HFFc6 (cell line): Measurements from ENCODE around the gene FOXJ3. TPM values are rescaled to one million over a fixed set of nuclear protein-coding genes. Genes with fewer than 3 reads are reported as not detected.
"Not testable (repeated sequence)": the region's sequence is repeated elsewhere in the genome, so short reads cannot be mapped to it uniquely, and the experiment has no call there.

Experiments used
- DNase-seq: peaks from one replicate; pipeline ENCODE4 v3.0.0-alpha.2; 2018
- H3K27ac Mint-ChIP-seq: 2 replicates; pipeline ENCODE4 v1.8.0; 2020; ENCODE audit warnings: mild to moderate bottlenecking, mixed read lengths
- H3K27me3 Mint-ChIP-seq: 2 replicates; pipeline ENCODE4 v1.8.0; 2021; ENCODE audit warnings: mild to moderate bottlenecking, moderate library complexity, mixed read lengths; ENCODE audit not compliant: insufficient read depth
- H3K36me3 Mint-ChIP-seq: 2 replicates; pipeline ENCODE4 v1.8.0; 2021; ENCODE audit warnings: low read depth, mixed read lengths
- H3K4me1 Mint-ChIP-seq: 2 replicates; pipeline ENCODE4 v1.8.0; 2020; ENCODE audit warnings: low read depth, mixed read lengths
- H3K4me3 Mint-ChIP-seq: 2 replicates; pipeline ENCODE4 v1.8.0; 2020; ENCODE audit warnings: mild to moderate bottlenecking, moderate library complexity, mixed read lengths
- H3K9me3 Mint-ChIP-seq: 2 replicates; pipeline ENCODE4 v1.8.0; 2020; ENCODE audit warnings: mild to moderate bottlenecking, mixed read lengths
- total RNA-seq, 6 experiments: library from RNA; stranded (reverse); fragmentation: NEBNext Ultra II Directional; extraction: Animal tissue kit (Norgen Biotek cat#: 25700); gene quantifications; 2 replicates in 1 of 6; 3 replicates in 5 of 6; pipeline ENCODE4 v1.2.3, GENCODE V29; 2021
- TF ChIP-seq, protein P1 (sequence below): fragments of 200-600 bp; sonication (generic); IDR thresholded peaks from 2 replicates; pipeline ENCODE4 v1.5.0; 2021; ENCODE audit warnings: antibody characterized with exemption, mild to moderate bottlenecking

FOXJ3 gene
- total RNA-seq, 6 experiments from 2014 or later: 24.5 to 31.3 (median 28.9) TPM

DNA sequence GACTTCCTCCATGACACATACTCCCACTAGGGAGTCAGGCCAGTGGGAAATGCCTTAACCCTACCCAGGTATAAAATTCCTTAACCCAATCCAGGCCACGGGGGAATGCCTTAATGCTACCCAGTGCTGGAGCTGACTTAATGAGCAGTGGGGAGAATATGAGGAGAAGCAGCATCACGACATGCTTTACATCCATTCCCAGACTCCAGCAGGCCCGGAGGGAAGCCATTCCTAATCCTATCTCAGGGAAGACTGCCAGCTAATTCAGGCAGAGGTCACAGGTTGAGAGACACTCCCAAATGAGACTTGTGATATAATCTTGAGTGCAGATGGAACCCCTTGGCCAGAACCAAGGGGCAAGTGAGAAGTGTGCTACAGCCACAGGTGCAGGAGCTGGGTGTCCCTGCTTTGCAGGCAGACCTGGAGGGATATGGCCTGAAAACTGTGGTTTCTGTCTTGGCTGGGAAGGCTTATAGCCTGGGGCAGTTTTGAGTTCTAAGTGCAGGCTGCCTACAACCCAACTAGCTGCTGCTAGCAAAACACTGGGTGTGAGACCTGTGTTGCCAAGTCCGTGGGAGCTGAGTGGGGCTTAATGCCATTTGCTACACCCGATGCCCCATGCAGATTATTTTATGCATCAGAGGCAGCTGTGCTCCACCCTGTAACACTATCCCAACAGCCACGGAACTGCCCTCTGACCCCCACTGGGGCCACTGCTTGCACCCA lies 125.3 kb downstream of the FOXJ3 start:
- TF ChIP-seq, protein P1, sequence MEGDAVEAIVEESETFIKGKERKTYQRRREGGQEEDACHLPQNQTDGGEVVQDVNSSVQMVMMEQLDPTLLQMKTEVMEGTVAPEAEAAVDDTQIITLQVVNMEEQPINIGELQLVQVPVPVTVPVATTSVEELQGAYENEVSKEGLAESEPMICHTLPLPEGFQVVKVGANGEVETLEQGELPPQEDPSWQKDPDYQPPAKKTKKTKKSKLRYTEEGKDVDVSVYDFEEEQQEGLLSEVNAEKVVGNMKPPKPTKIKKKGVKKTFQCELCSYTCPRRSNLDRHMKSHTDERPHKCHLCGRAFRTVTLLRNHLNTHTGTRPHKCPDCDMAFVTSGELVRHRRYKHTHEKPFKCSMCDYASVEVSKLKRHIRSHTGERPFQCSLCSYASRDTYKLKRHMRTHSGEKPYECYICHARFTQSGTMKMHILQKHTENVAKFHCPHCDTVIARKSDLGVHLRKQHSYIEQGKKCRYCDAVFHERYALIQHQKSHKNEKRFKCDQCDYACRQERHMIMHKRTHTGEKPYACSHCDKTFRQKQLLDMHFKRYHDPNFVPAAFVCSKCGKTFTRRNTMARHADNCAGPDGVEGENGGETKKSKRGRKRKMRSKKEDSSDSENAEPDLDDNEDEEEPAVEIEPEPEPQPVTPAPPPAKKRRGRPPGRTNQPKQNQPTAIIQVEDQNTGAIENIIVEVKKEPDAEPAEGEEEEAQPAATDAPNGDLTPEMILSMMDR: no peak
- peak; percentile 50 for DNase-seq
- H3K9me3 Mint-ChIP-seq: no peaks in the 10 kb centered on the region; the same call in 1 of the 2 replicates
- H3K36me3 Mint-ChIP-seq: peaks cover 20% of the 10 kb centered on the region
- H3K27ac Mint-ChIP-seq: peak overlapping the region; percentile 80
- H3K27me3 Mint-ChIP-seq: no peaks in the 10 kb centered on the region; the same call in 1 of the 2 replicates
- peaks cover 81% of the 10 kb centered on the region for H3K4me1 Mint-ChIP-seq
- H3K4me3 Mint-ChIP-seq: no peak overlapping the region

DNA sequence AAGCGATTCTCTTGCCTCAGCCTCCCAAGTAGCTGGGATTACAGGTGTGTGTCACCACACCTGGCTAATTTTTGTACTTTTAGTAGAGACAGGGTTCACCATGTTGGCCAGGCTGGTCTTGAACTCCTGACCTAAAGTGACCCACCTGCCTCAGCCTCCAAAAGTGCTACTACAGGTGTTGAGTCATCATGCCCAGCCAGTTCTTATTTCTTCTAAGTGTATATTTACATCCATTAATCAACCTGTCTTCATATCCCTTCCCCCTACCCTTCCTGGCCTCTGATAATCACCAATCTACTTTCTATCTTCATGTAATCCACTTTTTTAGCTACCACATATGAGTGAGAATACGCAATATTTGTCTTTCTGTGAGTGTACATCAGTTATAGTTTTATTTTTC lies 128.1 kb downstream of the FOXJ3 start:
- Mint-ChIP-seq H3K36me3 (peaks cover 41% of the 10 kb centered on the region), H3K4me1 (peaks cover 56% of the 10 kb centered on the region)
- not testable (repeated sequence) for DNase-seq, H3K27me3 Mint-ChIP-seq, H3K27ac Mint-ChIP-seq, H3K9me3 Mint-ChIP-seq, H3K4me3 Mint-ChIP-seq

DNA sequence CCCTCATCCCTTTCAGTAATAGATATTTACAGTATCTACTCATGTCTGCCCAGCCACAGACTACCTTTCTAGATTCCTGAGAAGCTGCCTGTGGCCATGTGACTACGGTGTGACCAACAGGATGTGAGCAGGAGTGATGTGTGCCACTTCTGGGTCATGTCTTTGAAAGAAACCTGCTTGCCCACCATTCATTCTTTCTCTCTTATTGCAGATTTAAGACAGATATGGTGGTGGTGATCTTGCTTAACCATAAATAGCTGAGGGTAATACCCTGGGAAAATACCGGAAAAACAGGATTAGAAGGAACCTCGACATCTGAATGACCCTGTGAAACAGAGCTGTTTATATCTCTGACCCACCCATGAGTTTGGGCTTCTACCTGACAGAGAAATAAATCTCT lies 128.9 kb downstream of the FOXJ3 start:
- peaks cover 43% of the 10 kb centered on the region for H3K36me3 Mint-ChIP-seq
- no peaks in the 10 kb centered on the region; the same call in none of the 2 replicates for H3K27me3 Mint-ChIP-seq
- peaks cover 49% of the 10 kb centered on the region for H3K4me1 Mint-ChIP-seq
- H3K4me3 Mint-ChIP-seq: no peak overlapping the region
- H3K27ac Mint-ChIP-seq: no peak overlapping the region
- no peak for DNase-seq
- H3K9me3 Mint-ChIP-seq: no peaks in the 10 kb centered on the region; the same call in 1 of the 2 replicates
- TF ChIP-seq, protein P1: no peak

GRCh38 chr1:42201986-42202385 lies 133.0 kb downstream of the FOXJ3 start:
- Mint-ChIP-seq H3K4me3 (no peak overlapping the region), H3K36me3 (peaks cover 45% of the 10 kb centered on the region), H3K27ac (no peak overlapping the region), H3K4me1 (peaks cover 12% of the 10 kb centered on the region), H3K9me3 (no peaks in the 10 kb centered on the region; the same call in 1 of the 2 replicates), H3K27me3 (peaks cover 1% of the 10 kb centered on the region)
- no peak for DNase-seq
- TF ChIP-seq, protein P1: no peak

- Mint-ChIP-seq H3K27ac (no peak overlapping the region), H3K9me3 (no peaks in the 10 kb centered on the region), H3K4me3 (no peak overlapping the region), H3K27me3 (peaks cover 1% of the 10 kb centered on the region), H3K36me3 (peaks cover 33% of the 10 kb centered on the region), H3K4me1 (no peaks in the 10 kb centered on the region)
- TF ChIP-seq, protein P1: no peak
- DNase-seq: no peak
Measured at GRCh38 chr1:42198251-42198650, 136.8 kb downstream of the FOXJ3 start.

GRCh38 chr1:42195841-42196240 lies 139.2 kb downstream of the FOXJ3 start:
- no peak overlapping the region for H3K4me3 Mint-ChIP-seq
- TF ChIP-seq, protein P1: no peak
- no peak overlapping the region for H3K27ac Mint-ChIP-seq
- peaks cover 1% of the 10 kb centered on the region for H3K27me3 Mint-ChIP-seq
- no peaks in the 10 kb centered on the region for H3K4me1 Mint-ChIP-seq
- no peak for DNase-seq
- H3K36me3 Mint-ChIP-seq: peaks cover 28% of the 10 kb centered on the region
- H3K9me3 Mint-ChIP-seq: no peaks in the 10 kb centered on the region
